Peyer's patch (tissue), 4 donors: ENCODE results near the gene FEN1.

Source experiments
- CTCF ChIP-seq, 6 experiments: fragments of 450-650 bp in 4 of 6; fragments of 200-600 bp in 2 of 6; sonication (generic) in 1 of 6; IDR thresholded peaks; one replicate each; pipeline ENCODE4 v1.5.1; 2017 to 2019; ENCODE audit warnings: antibody characterized with exemption in 6 of 6, mild to moderate bottlenecking in 3 of 6, moderate library complexity in 1 of 6
- POLR2A ChIP-seq, 2 donors: fragments of 450-650 bp; IDR thresholded peaks; one replicate each; pipeline ENCODE4 v1.5.1; 2017; ENCODE audit warnings: antibody characterized with exemption in 2 of 2, mild to moderate bottlenecking in 2 of 2, moderate library complexity in 2 of 2

GRCh38 chr11:61846362-61847020 is 53.8 kb downstream of the FEN1 start:
- TF ChIP-seq CTCF (IDR thresholded peaks at IDR 0.05): no peak
- no peak for TF ChIP-seq POLR2A (IDR thresholded peaks at IDR 0.05)
